ENCODE results near the gene HS6ST1. TPM values are rescaled to one million over a fixed set of nuclear protein-coding genes. Genes with fewer than 3 reads are reported as not detected.

The HS6ST1 gene
- total and polyA plus RNA-seq, 2 of the 4 experiments (the other 2 are of a cell fraction): 29.9 to 36.9 TPM

DNA sequence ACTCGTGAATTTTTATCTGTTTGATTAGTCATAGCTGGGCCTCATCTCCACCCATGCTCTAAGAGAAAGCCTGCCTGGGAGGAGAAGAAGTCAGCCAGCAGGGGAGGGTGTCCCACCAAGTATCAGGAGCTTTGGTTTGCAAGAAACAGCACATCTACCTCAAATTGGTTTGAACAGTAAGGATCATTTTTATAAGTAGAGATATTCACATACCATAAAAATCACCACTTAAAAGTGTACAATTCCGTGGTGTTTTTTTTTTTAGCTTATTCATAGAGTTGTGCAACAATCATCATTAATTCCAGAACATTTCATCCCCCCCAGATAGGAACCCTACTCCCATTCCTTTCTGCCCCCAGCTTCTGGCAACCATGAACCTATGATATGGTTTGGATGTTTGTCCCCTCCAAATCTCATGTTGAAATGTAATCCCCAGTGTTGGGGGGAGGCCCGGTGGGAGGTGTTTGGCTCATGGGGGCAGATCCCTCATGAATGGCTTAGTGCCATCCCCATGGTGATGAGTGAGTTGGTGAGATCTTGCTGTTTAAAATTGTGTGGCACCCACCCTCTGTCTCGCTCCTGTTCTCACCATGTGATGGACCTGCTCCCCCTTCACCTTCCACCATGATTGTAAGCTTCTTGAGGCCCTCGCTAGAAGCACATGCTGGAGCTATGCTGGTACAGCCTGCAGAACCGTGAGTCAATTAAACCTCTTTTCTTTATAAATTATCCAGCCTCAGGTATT lies 36.2 kb upstream of the HS6ST1 start:
- in situ Hi-C loops (cut with MboI; ENCODE audit: low sequenced_read_pairs): no loop called here
- Histone ChIP-seq H4K20me1 (ENCODE audit: insufficient read depth, low read length) (no peaks in the 10 kb centered on the region), H3K14ac (replicated peaks; ENCODE audit: low read depth, low read length) (no peak overlapping the region), H4K5ac (ENCODE audit: low read depth, low read length) (no peak overlapping the region), H3K4ac (ENCODE audit: low read depth, low read length) (no peak overlapping the region), H2BK20ac (ENCODE audit: low read depth, low read length) (no peak overlapping the region), H3K23ac (ENCODE audit: low read depth, low read length) (no peak overlapping the region), H2BK5ac (ENCODE audit: low read depth, low read length, poor library complexity, severe bottlenecking) (no peak overlapping the region), H3K9ac (ENCODE audit: low read depth, low read length) (no peak overlapping the region), H3K4me2 (ENCODE audit: low read depth, low read length) (no peak overlapping the region), H3K9me3 (ENCODE audit: control insufficient read depth, insufficient read depth, low read length) (peaks cover 7% of the 10 kb centered on the region), H3K9me1 (ENCODE audit: insufficient read depth, low read length) (no peaks in the 10 kb centered on the region), H3K27ac (ENCODE audit: insufficient read depth, low read length) (no peak overlapping the region), H3K4me1 (ENCODE audit: control insufficient read depth, insufficient read depth, low read length) (no peaks in the 10 kb centered on the region), H4K91ac (ENCODE audit: insufficient read depth, low read depth, low read length) (no peak overlapping the region), H3K27me3 (ENCODE audit: control insufficient read depth, insufficient read depth, low read length) (no peaks in the 10 kb centered on the region), H2BK120ac (ENCODE audit: low read depth, low read length) (0 out of 2 replicates have a peak overlapping the region, but pooled peaks have one; percentile 32), H3K36me3 (ENCODE audit: control insufficient read depth, insufficient read depth, low read length) (no peaks in the 10 kb centered on the region), H3K79me1 (ENCODE audit: low read depth in 1 of 2, low read length in 2 of 2) (no peaks in the 10 kb centered on the region), H3K56ac (ENCODE audit: extremely low read depth, insufficient read depth, low read length) (no peak overlapping the region), H4K8ac (ENCODE audit: low read depth in 2 of 2, low read length in 2 of 2) (no peak overlapping the region), H2AK9ac (replicated peaks; ENCODE audit: low read depth, low read length, poor library complexity) (no peak overlapping the region), H2AK5ac (ENCODE audit: low read depth, low read length) (no peak overlapping the region), H3K4me3 (ENCODE audit: insufficient read depth, low read depth, low read length) (no peak overlapping the region), H2BK15ac (ENCODE audit: low read depth, low read length) (no peak overlapping the region), H2AFZ (replicated peaks; ENCODE audit: low read length, poor library complexity) (no peak overlapping the region), H3K18ac (ENCODE audit: low read depth, low read length) (no peak overlapping the region)
- intact Hi-C loops (cut with micrococcal nuclease): no loop called here
- POLR2A ChIA-PET (ENCODE audit: unreplicated experiment): no interaction called here
- no peak; the same call in 1 of the 2 replicates for ATAC-seq (ENCODE audit: low read depth)
- dilution Hi-C loops (cut with HindIII; ENCODE audit: low sequenced_read_pairs, unreplicated experiment): no loop called here
- TF ChIP-seq CHD1 (IDR thresholded peaks at IDR 0.05; ENCODE audit: low read depth, low read length): no peak
- TF ChIP-seq, protein P1, sequence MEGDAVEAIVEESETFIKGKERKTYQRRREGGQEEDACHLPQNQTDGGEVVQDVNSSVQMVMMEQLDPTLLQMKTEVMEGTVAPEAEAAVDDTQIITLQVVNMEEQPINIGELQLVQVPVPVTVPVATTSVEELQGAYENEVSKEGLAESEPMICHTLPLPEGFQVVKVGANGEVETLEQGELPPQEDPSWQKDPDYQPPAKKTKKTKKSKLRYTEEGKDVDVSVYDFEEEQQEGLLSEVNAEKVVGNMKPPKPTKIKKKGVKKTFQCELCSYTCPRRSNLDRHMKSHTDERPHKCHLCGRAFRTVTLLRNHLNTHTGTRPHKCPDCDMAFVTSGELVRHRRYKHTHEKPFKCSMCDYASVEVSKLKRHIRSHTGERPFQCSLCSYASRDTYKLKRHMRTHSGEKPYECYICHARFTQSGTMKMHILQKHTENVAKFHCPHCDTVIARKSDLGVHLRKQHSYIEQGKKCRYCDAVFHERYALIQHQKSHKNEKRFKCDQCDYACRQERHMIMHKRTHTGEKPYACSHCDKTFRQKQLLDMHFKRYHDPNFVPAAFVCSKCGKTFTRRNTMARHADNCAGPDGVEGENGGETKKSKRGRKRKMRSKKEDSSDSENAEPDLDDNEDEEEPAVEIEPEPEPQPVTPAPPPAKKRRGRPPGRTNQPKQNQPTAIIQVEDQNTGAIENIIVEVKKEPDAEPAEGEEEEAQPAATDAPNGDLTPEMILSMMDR (conservative IDR thresholded peaks at IDR 0.05; ENCODE audit: low read depth, low read length): peak; percentile 40
- TF ChIP-seq RFX5 (IDR thresholded peaks at IDR 0.05; ENCODE audit: low read depth, low read length): no peak
- TF ChIP-seq RCOR1 (IDR thresholded peaks at IDR 0.05; ENCODE audit: insufficient replicate concordance, low read length): no peak
- TF ChIP-seq, protein P2, sequence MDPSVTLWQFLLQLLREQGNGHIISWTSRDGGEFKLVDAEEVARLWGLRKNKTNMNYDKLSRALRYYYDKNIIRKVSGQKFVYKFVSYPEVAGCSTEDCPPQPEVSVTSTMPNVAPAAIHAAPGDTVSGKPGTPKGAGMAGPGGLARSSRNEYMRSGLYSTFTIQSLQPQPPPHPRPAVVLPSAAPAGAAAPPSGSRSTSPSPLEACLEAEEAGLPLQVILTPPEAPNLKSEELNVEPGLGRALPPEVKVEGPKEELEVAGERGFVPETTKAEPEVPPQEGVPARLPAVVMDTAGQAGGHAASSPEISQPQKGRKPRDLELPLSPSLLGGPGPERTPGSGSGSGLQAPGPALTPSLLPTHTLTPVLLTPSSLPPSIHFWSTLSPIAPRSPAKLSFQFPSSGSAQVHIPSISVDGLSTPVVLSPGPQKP (IDR thresholded peaks at IDR 0.05; ENCODE audit: borderline replicate concordance, low read depth, low read length): no peak
- TF ChIP-seq MXI1 (IDR thresholded peaks at IDR 0.05; ENCODE audit: borderline replicate concordance, low read depth, low read length): no peak
- TF ChIP-seq CEBPB (IDR thresholded peaks at IDR 0.05; ENCODE audit: low read depth, low read length): peak; percentile 65
- TF ChIP-seq RAD21 (IDR thresholded peaks at IDR 0.05; ENCODE audit: low read length): peak; percentile 48
- 80% methylated on average over 1 of the region's 6 CpGs; no CpG with 5 or more reads in 1 of the 2 experiments for WGBS, 2 experiments (ENCODE audit: extremely low coverage in 2 of 2, insufficient read length in 1 of 2)
- no TSS peak for BruUV-seq (replicated peaks)
- DNase-seq: peak; percentile 50
- CTCF ChIA-PET: interaction anchor here (0.8 kb wide), 1 partner anchor 20 kb away, joined by 3 read pairs; no protein-coding TSS in a partner anchor

All from IMR-90 (cell line).